Small intestine (tissue), 7 donors: ENCODE data around the gene OST4. TPM values are rescaled to one million over a fixed set of nuclear protein-coding genes. Genes with fewer than 3 reads are reported as not detected.
"Not testable (repeated sequence)": the region's sequence is repeated elsewhere in the genome, so short reads cannot be mapped to it uniquely, and the experiment has no call there.

ENCODE experiments used
- DNase-seq, 2 donors: peaks; one replicate each; pipeline versions ENCODE4 v3.0.0 to v3.0.0-alpha.2; 2013
- FAIRE-seq: peaks from 2 replicates; lab custom pipeline; 2012; peaks lifted over from hg19 to GRCh38; lab: Jason Lieb, UNC
- H3K27ac ChIP-seq, 3 donors: one replicate each; pipeline ENCODE4 v1.5.1; 2013; ENCODE audit warnings: low read length in 2 of 3, mild to moderate bottlenecking in 2 of 3, control low read depth in 1 of 3, inconsistent platforms in 1 of 3, low read depth in 1 of 3, moderate library complexity in 1 of 3
- H3K27me3 ChIP-seq, 3 donors: one replicate each; pipeline ENCODE4 v1.6.1; 2013; ENCODE audit warnings: low read length in 3 of 3, inconsistent platforms in 1 of 3; ENCODE audit not compliant: control insufficient read depth in 3 of 3, insufficient read depth in 3 of 3
- H3K36me3 ChIP-seq, 3 donors: one replicate each; pipeline ENCODE4 v1.6.1; 2013; ENCODE audit warnings: low read length in 3 of 3, inconsistent platforms in 1 of 3, low read depth in 1 of 3, mild to moderate bottlenecking in 1 of 3, moderate library complexity in 1 of 3; ENCODE audit not compliant: control insufficient read depth in 3 of 3, insufficient read depth in 2 of 3
- H3K4me1 ChIP-seq, 3 donors: one replicate each; pipeline ENCODE4 v1.6.1; 2013; ENCODE audit warnings: low read length in 2 of 3, inconsistent platforms in 1 of 3, low read depth in 1 of 3, mild to moderate bottlenecking in 1 of 3, moderate library complexity in 1 of 3; ENCODE audit not compliant: control insufficient read depth in 3 of 3, insufficient read depth in 2 of 3
- H3K4me3 ChIP-seq, 3 donors: one replicate each; pipeline ENCODE4 v1.5.1; 2013; ENCODE audit warnings: low read length in 3 of 3, control low read depth in 1 of 3, inconsistent platforms in 1 of 3, low read depth in 1 of 3, mild to moderate bottlenecking in 1 of 3, moderate library complexity in 1 of 3
- H3K9me3 ChIP-seq, 2 donors: one replicate each; pipeline ENCODE4 v1.6.1; 2013; ENCODE audit warnings: low read depth in 1 of 2, low read length in 1 of 2; ENCODE audit not compliant: control insufficient read depth in 2 of 2, insufficient read depth in 1 of 2
- WGBS, 3 donors: extraction: QIAGEN DNeasy Blood & Tissue Kit; methylation state at CpG; one replicate each; pipeline ENCODE4 v1.1.7; 2013; 5-methylcytosine and 5-hydroxymethylcytosine counted together
- polyA plus RNA-seq, 4 donors: library from polyadenylated mRNA; stranded (reverse) in 3 of 4; unstranded in 1 of 4; fragments of 200-250 nt in 3 of 4; fragments of 120-200 nt in 1 of 4; gene quantifications; one replicate each; pipeline versions ENCODE4 v1.2.1 to v1.2.3, GENCODE V29; 2013
- donor health status: healthy with polysubstance abuse.
- donor health status: control.
- donor health status: control.
- donor health status: Bipolar disorder and iron deficiency.
- donor health status: healthy.

OST4 gene
- polyA plus RNA-seq, 4 donors, result 319 to 477 (median 396) TPM

GRCh38 chr2:27110603-27111352 lies 39.3 kb upstream of the OST4 start:
- not testable (repeated sequence) for FAIRE-seq, H3K4me3 ChIP-seq
- WGBS, 3 donors, result 82 to 87% (median 84%) methylated on average over 24 of the region's 24 CpGs

GRCh38 chr2:27109083-27109482 lies 37.6 kb upstream of the OST4 start:
- Histone ChIP-seq H3K27me3 (no peaks in the 10 kb centered on the region), H3K27ac (no peak overlapping the region), H3K36me3 (no peaks in the 10 kb centered on the region), H3K4me3 (no peak overlapping the region), H3K9me3 (no peaks in the 10 kb centered on the region), H3K4me1 (no peaks in the 10 kb centered on the region)
- WGBS, 3 donors, result 91 to 97% (median 93%) methylated on average over 3 of the region's 3 CpGs
- no peak for DNase-seq
- no peak for FAIRE-seq

More at GRCh38 chr2:27110603-27111352, 39.3 kb upstream of the OST4 start:
- not testable (repeated sequence) for H3K4me1 ChIP-seq, H3K27me3 ChIP-seq, H3K36me3 ChIP-seq, H3K9me3 ChIP-seq, DNase-seq, H3K27ac ChIP-seq

GRCh38 chr2:27108221-27108620 lies 36.8 kb upstream of the OST4 start:
- H3K27ac ChIP-seq, result no peak overlapping the region
- no peaks in the 10 kb centered on the region for H3K9me3 ChIP-seq
- DNase-seq, result no peak
- no peaks in the 10 kb centered on the region for H3K4me1 ChIP-seq
- WGBS, 3 donors, result 76 to 87% (median 77%) methylated on average over 2 of the region's 2 CpGs
- FAIRE-seq, result no peak
- H3K36me3 ChIP-seq, result no peaks in the 10 kb centered on the region
- H3K4me3 ChIP-seq, result no peak overlapping the region
- no peaks in the 10 kb centered on the region for H3K27me3 ChIP-seq

GRCh38 chr2:27105981-27106380 lies 34.5 kb upstream of the OST4 start:
- DNase-seq (no peak), FAIRE-seq (no peak)
- 65 to 75% (median 69%) methylated on average over 3 of the region's 3 CpGs for WGBS, 3 donors
- Histone ChIP-seq H3K4me1 (no peaks in the 10 kb centered on the region), H3K27me3 (no peaks in the 10 kb centered on the region), H3K36me3 (peaks cover 0 to 18% (median 0%) of the 10 kb centered on the region in 3 donors), H3K27ac (no peak overlapping the region), H3K9me3 (no peaks in the 10 kb centered on the region), H3K4me3 (no peak overlapping the region)

GRCh38 chr2:27102329-27102728 lies 30.9 kb upstream of the OST4 start:
- Histone ChIP-seq H3K36me3 (peaks cover 2 to 53% (median 17%) of the 10 kb centered on the region in 3 donors), H3K27me3 (no peaks in the 10 kb centered on the region), H3K4me3 (no peak overlapping the region), H3K27ac (no peak overlapping the region), H3K9me3 (no peaks in the 10 kb centered on the region), H3K4me1 (no peaks in the 10 kb centered on the region)
- FAIRE-seq, result no peak
- DNase-seq, result no peak
- WGBS, 3 donors, result 74 to 87% (median 83%) methylated on average over 5 of the region's 5 CpGs

GRCh38 chr2:27100036-27100435 lies 28.6 kb upstream of the OST4 start:
- H3K4me1 ChIP-seq, result peaks cover 0 to 17% (median 4%) of the 10 kb centered on the region in 3 donors
- no peak overlapping the region for H3K27ac ChIP-seq
- no peaks in the 10 kb centered on the region for H3K9me3 ChIP-seq
- H3K36me3 ChIP-seq, result peaks cover 2 to 73% (median 26%) of the 10 kb centered on the region in 3 donors
- WGBS, 3 donors, result 87 to 90% (median 88%) methylated on average over 10 of the region's 10 CpGs
- H3K4me3 ChIP-seq, result no peak overlapping the region
- FAIRE-seq, result no peak
- no peak for DNase-seq
- H3K27me3 ChIP-seq, result no peaks in the 10 kb centered on the region

- FAIRE-seq (no peak), DNase-seq (no peak)
- H3K9me3 ChIP-seq, result no peaks in the 10 kb centered on the region
- H3K27me3 ChIP-seq, result no peaks in the 10 kb centered on the region
- 91 to 93% (median 93%) methylated on average over 13 to 19 of the region's 19 CpGs for WGBS, 3 donors
- H3K27ac ChIP-seq, result no peak overlapping the region
- H3K4me1 ChIP-seq, result peaks cover 0 to 22% (median 9%) of the 10 kb centered on the region in 3 donors
- no peak overlapping the region for H3K4me3 ChIP-seq
- H3K36me3 ChIP-seq, result peaks cover 2 to 79% (median 26%) of the 10 kb centered on the region in 3 donors
Observed at GRCh38 chr2:27099334-27099955, 28.0 kb upstream of the OST4 start.

- no peak for FAIRE-seq
- Histone ChIP-seq H3K27me3 (no peaks in the 10 kb centered on the region), H3K4me3 (no peak overlapping the region), H3K27ac (peak overlapping the region in 1 of 3 donors; percentile 14), H3K9me3 (no peaks in the 10 kb centered on the region), H3K4me1 (peaks cover 0 to 43% (median 11%) of the 10 kb centered on the region in 3 donors), H3K36me3 (peaks cover 2 to 91% (median 26%) of the 10 kb centered on the region in 3 donors)
- 88 to 90% (median 89%) methylated on average over 12 to 14 of the region's 14 CpGs for WGBS, 3 donors
- DNase-seq, result no peak
Observed at GRCh38 chr2:27097341-27097740, 25.9 kb upstream of the OST4 start.
